Activated T-cell treated with anti-CD3 and anti-CD28 coated beads for 24 hours (primary cell): ENCODE measurements around the gene CHST6.
A peak's percentile ranks its signal among the peaks of the same experiment; 100 is the strongest.
"Not testable (repeated sequence)": the region's sequence is repeated elsewhere in the genome, so short reads cannot be mapped to it uniquely, and the experiment has no call there.

Experiments
- DNase-seq: peaks from one replicate; pipeline ENCODE4 v3.0.0-alpha.2; 2020; ENCODE audit warnings: low read depth

CHST6 gene

DNA sequence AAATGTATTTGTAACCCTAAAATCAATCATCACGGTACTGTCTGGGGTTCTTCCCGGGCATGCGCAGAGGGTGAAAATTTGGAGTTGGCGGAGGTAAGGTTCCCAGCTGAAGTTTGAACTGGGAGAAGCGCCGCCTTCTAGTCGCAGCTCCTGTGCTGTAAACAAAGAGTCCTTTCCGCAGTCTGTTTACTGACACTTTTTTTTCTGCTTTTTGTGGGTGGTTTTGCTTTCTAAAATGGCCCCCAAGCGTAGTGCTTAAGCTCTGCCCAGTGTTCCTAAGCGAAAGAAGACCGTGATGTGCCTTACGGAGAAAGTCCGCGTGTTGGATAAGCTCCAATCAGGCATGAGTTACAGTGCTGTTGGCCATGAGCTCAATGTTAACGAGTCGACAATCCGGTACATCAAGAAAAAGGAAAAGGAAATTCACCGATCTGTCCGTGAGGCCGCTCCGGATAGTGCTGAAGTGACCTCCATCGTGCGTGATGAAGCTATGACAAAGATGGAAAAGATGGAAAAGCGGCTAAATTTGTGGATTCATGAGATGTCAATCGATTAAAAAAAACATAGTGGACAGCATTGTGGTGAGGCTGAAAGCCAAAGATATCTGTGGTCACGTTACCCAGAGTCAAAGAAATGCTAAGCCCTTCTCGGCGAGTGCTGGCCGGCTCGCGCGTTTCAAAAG is 61.4 kb downstream of the CHST6 start:
- DNase-seq = no peak

- DNase-seq = peak; percentile 91
These were observed 62.2 kb downstream of the CHST6 start, which contains the start of gene CFDP1 for GRCh38 chr16:75432828-75433731. Gene CFDP1 (minus strand): TSS chr16:75433503. CDS start chr16:75433352, 151 bp downstream.

DNA sequence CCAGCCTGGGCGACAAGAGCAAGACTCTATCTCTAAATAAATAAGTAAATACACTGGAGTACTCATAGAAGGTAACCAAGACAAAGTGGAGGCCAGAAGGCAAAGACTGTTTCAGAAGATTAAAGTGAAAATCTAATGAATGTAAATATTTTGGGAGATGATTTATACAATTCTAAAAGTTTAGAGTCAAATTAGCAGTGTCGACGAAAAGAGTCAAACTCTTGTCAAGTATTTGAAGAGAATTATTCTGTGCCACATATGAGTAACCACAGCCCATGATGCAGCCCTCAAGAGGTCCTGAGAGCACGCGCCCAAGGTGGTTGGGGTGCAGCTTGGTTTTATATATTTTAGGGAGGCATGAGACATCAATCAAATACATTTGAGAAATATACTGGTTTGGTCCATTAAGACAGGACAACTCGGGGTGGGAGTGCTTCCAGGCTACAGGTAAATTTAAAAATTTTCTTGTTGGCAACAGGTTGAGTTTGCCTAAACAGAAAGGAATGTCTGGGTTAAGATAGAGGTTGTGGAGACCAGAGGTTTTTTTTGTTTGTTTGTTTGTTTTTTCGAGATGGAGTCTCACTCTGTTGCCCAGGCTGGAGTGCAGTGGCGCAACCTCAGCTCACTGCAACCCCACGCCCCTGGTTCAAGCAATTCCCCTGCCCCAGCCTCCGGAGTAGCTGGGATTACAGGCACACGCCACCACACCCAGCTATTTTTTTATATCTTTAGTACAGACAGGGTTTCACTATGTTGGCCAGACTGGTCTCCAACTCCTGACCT is 65.4 kb downstream of the CHST6 start:
- DNase-seq = no peak

- DNase-seq = not testable (repeated sequence)
These were observed 68.7 kb downstream of the CHST6 start for GRCh38 chr16:75426524-75426923.

DNA sequence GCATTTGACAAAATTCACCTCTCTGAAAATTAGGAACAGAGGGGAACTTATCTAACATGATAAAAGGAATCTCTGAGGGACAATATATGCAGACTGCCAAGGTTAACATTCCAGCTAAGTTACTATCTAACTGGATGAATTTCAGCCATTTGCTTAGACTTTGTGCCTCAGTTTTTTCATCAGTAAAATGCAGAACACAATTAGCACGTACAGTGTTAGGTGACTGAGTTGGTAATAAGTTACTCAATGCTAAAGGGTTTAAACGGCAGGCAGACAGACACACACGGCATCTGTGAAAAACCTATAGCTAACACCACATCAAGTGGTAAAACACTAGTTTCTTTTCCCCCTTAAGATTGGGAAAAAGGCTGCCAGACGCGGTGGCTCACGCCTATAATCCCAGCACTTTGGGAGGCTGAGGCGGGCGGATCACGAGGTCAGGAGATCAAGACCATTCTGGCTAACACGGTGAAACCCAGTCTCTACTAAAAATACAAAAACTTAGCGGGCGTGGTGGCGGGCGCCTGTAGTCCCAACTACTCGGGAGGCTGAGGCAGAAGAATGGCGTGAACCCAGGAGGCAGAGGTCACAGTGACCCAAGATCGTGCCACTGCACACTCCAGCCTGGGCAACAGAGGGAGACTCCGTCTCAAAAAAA is 71.0 kb downstream of the CHST6 start:
- DNase-seq = not testable (repeated sequence)

DNA sequence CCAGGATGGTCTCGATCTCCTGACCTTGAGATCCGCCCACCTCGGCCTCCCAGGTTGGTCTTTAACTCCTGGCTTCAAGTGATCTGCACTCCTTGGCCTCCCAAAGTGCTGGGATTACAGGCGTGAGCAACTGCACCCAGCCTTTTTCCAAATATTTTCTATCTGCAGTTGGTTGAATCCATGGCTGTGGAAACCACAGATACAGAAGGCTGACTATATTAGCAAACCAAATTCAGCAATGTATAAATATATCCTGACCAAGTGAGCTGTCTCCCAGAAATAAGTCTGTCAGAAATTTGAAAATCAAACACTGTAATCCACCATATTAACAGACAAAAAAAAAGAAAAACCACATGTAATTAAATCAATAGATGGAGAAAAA is 71.5 kb downstream of the CHST6 start:
- no peak for DNase-seq
